Spleen (tissue), 11 donors: ENCODE data around the gene SORD. TPM values are rescaled to one million over a fixed set of nuclear protein-coding genes. Genes with fewer than 3 reads are reported as not detected.

Experiments used
- DNase-seq: peaks from one replicate; pipeline ENCODE4 v3.0.0-alpha.2; 2020
- H3K27ac ChIP-seq, 8 donors: fragments of 200-600 bp; sonication (generic) in 7 of 8; 1 replicate in 4 of 8; 2 replicates in 4 of 8; pipeline versions ENCODE4 v1.5.0 to v1.8.0; 2016 to 2021; ENCODE audit warnings: inconsistent platforms in 4 of 8, mild to moderate bottlenecking in 4 of 8, moderate library complexity in 1 of 8
- H3K27me3 ChIP-seq, 7 donors: fragments of 200-600 bp; sonication (generic) in 6 of 7; replicated peaks in 1 of 7; 1 replicate in 4 of 7; 2 replicates in 3 of 7; pipeline versions ENCODE4 v1.5.0 to v1.8.0; 2016 to 2021; ENCODE audit warnings: inconsistent platforms in 3 of 7, mild to moderate bottlenecking in 1 of 7
- H3K36me3 ChIP-seq, 6 donors: fragments of 200-600 bp; sonication (generic) in 5 of 6; 1 replicate in 4 of 6; 2 replicates in 2 of 6; pipeline versions ENCODE4 v1.5.0 to v1.8.0; 2016 to 2021; ENCODE audit warnings: inconsistent platforms in 2 of 6
- H3K4me1 ChIP-seq, 6 donors: fragments of 200-600 bp; sonication (generic) in 5 of 6; 1 replicate in 3 of 6; 2 replicates in 3 of 6; pipeline versions ENCODE4 v1.5.0 to v1.8.0; 2016 to 2021; ENCODE audit warnings: inconsistent platforms in 3 of 6
- H3K4me3 ChIP-seq, 8 donors: fragments of 200-600 bp; sonication (generic) in 7 of 8; 1 replicate in 4 of 8; 2 replicates in 4 of 8; pipeline versions ENCODE4 v1.5.0 to v1.8.0; 2016 to 2021; ENCODE audit warnings: inconsistent platforms in 4 of 8, mild to moderate bottlenecking in 4 of 8, moderate library complexity in 2 of 8
- H3K9me3 ChIP-seq, 8 donors: fragments of 200-600 bp; sonication (generic) in 7 of 8; 1 replicate in 4 of 8; 2 replicates in 4 of 8; pipeline versions ENCODE4 v1.5.0 to v1.8.0; 2016 to 2021; ENCODE audit warnings: inconsistent platforms in 4 of 8
- POLR2A ChIP-seq, 3 donors: fragments of 450-650 bp; IDR thresholded peaks; one replicate each; pipeline ENCODE4 v1.5.1; 2017; ENCODE audit warnings: antibody characterized with exemption in 3 of 3, mild to moderate bottlenecking in 1 of 3
- POLR2AphosphoS5 ChIP-seq, 3 donors: sonication (generic); formaldehyde crosslinking; IDR thresholded peaks; one replicate each; pipeline ENCODE4 v1.5.1; 2017; ENCODE audit warnings: antibody characterized with exemption in 3 of 3
- WGBS, 5 donors: extraction: QIAGEN DNeasy Blood & Tissue Kit in 3 of 5; methylation state at CpG; one replicate each; pipeline versions ENCODE4 v1.1.5 to v1.1.7; 2013 to 2018; 5-methylcytosine and 5-hydroxymethylcytosine counted together
- intact Hi-C: fragments of 100-400 bp; cut with DNase I; formaldehyde crosslinking; loops from one replicate; pipeline ENCODE4 v1.15.0; 2023; ENCODE audit warnings: low total_unique reads
- polyA plus RNA-seq, 3 donors: library from polyadenylated mRNA; stranded (reverse); fragments of 200-250 nt; gene quantifications; one replicate each; pipeline ENCODE4 v1.2.1, GENCODE V29; 2013
- total RNA-seq, 7 donors: library from RNA; depleted of rRNA in 3 of 7; stranded (reverse); fragments of >200 nt in 3 of 7; fragmentation: NEBNext Ultra II Directional in 4 of 7; extraction: Animal tissue kit (Norgen Biotek cat#: 25700) in 4 of 7; gene quantifications; one replicate each; pipeline versions ENCODE4 v1.1.0 to v1.2.1, GENCODE V29; 2016 to 2021
- TF ChIP-seq, protein P1 (sequence below), 11 experiments: fragments of 200-600 bp in 7 of 11; fragments of 450-650 bp in 4 of 11; sonication (generic) in 4 of 11; IDR thresholded peaks in 8 of 11; conservative IDR thresholded peaks in 3 of 11; 1 replicate in 7 of 11; 2 replicates in 4 of 11; pipeline versions ENCODE4 v1.4.0 to v1.8.0; 2016 to 2021; ENCODE audit warnings: antibody characterized with exemption in 11 of 11, inconsistent platforms in 4 of 11, mild to moderate bottlenecking in 1 of 11
- donor health status: healthy with polysubstance abuse.
- donor health status: DM: no; HTN: no; CAD: no; lungs with moderate emphysema.
- donor health status: DM: no; HTN: no; CAD: no.
- donor health status: Bipolar disorder and iron deficiency.
- donor health status: healthy.
- donor health status: DM: no; HTN: no; CAD: no.
- donor health status: DM: yes; HTN: yes; CAD: no.

The SORD gene
- total and polyA plus RNA-seq, 10 donors: 2.6 to 12.5 (median 7.7) TPM

- no peak for DNase-seq
- intact Hi-C loops: no loop called here
- Histone ChIP-seq H3K27me3 (peaks cover 25 to 97% (median 81%) of the 10 kb centered on the region in 7 donors), H3K4me3 (peak within 1 kb of the TSS in 4 of 8 donors; percentile 6 to 54 (median 18)), H3K9me3 (no peaks in the 10 kb centered on the region), H3K27ac (no peak within 1 kb of the TSS), H3K4me1 (peaks cover 29 to 62% (median 51%) of the 10 kb centered on the region in 6 donors), H3K36me3 (no peaks in the 10 kb centered on the region)
- no peak for TF ChIP-seq POLR2AphosphoS5 (IDR thresholded peaks at IDR 0.05)
- TF ChIP-seq, protein P1, sequence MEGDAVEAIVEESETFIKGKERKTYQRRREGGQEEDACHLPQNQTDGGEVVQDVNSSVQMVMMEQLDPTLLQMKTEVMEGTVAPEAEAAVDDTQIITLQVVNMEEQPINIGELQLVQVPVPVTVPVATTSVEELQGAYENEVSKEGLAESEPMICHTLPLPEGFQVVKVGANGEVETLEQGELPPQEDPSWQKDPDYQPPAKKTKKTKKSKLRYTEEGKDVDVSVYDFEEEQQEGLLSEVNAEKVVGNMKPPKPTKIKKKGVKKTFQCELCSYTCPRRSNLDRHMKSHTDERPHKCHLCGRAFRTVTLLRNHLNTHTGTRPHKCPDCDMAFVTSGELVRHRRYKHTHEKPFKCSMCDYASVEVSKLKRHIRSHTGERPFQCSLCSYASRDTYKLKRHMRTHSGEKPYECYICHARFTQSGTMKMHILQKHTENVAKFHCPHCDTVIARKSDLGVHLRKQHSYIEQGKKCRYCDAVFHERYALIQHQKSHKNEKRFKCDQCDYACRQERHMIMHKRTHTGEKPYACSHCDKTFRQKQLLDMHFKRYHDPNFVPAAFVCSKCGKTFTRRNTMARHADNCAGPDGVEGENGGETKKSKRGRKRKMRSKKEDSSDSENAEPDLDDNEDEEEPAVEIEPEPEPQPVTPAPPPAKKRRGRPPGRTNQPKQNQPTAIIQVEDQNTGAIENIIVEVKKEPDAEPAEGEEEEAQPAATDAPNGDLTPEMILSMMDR (IDR thresholded peaks at IDR 0.05 in 8 of 11, conservative IDR thresholded peaks at IDR 0.05 in 3 of 11): no peak
- TF ChIP-seq POLR2A (IDR thresholded peaks at IDR 0.05): no peak
- 1 to 5% (median 3%) methylated on average over 39 to 42 of the region's 42 CpGs for WGBS, 5 donors
These were observed 91.2 kb downstream of the SORD start, which contains the start of the genes DUOX2 and DUOXA2 for GRCh38 chr15:45114076-45114750. TSS of gene DUOX2 (minus strand) at chr15:45114172. CDS start at chr15:45113411, 761 bp downstream. TSS of gene DUOXA2 (plus strand) at chr15:45114326. CDS start at chr15:45114606, 280 bp downstream.

GRCh38 chr15:45114751-45115085 lies 91.7 kb downstream of the SORD start:
- intact Hi-C loops: no loop called here

DNA sequence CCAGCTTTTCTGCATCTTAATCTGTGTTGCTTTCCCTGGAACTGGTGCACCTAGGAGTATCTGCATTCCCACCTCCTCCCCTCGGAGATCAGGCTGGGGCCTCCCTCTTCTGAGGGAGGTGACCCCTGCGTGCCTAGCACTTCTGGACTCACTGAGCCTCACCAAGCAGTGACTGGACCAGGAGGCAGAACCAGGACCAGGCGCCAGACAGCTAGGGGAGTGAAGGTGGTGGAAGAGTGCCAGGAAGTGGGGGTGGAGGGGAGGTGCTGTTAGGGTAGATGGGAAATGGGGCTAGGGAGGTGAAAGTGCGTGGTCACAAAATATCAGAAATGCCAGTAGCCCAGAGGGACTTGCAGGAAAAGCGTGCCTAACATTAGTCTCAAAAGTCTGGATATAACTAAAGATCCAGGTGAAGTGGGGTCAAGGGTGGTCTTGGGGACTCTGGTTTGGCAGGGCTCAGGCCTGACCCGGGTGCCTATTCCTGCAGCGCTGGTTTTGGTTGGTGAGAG lies 92.4 kb downstream of the SORD start:
- no peaks in the 10 kb centered on the region for H3K36me3 ChIP-seq
- WGBS, 5 donors: 41 to 52% (median 44%) methylated on average over 7 of the region's 7 CpGs
- peaks cover 29 to 62% (median 51%) of the 10 kb centered on the region in 6 donors for H3K4me1 ChIP-seq
- peaks cover 25 to 97% (median 69%) of the 10 kb centered on the region in 7 donors for H3K27me3 ChIP-seq
- H3K27ac ChIP-seq: no peak overlapping the region
- DNase-seq: no peak
- intact Hi-C loops: no loop called here
- H3K9me3 ChIP-seq: no peaks in the 10 kb centered on the region
- H3K4me3 ChIP-seq: no peak overlapping the region
- TF ChIP-seq, protein P1 (IDR thresholded peaks at IDR 0.05 in 8 of 11, conservative IDR thresholded peaks at IDR 0.05 in 3 of 11): no peak
- no peak for TF ChIP-seq POLR2AphosphoS5 (IDR thresholded peaks at IDR 0.05)
- no peak for TF ChIP-seq POLR2A (IDR thresholded peaks at IDR 0.05)

More at GRCh38 chr15:45114751-45115085, 91.7 kb downstream of the SORD start:
- Histone ChIP-seq H3K4me3 (peak overlapping the region in 1 of 8 donors; percentile 54), H3K27me3 (peaks cover 25 to 97% (median 76%) of the 10 kb centered on the region in 7 donors), H3K36me3 (no peaks in the 10 kb centered on the region), H3K9me3 (no peaks in the 10 kb centered on the region), H3K27ac (no peak overlapping the region), H3K4me1 (peaks cover 29 to 62% (median 51%) of the 10 kb centered on the region in 6 donors)
- WGBS, 5 donors: 0 to 17% (median 7%) methylated on average over 2 of the region's 2 CpGs
- no peak for DNase-seq
- no peak for TF ChIP-seq POLR2AphosphoS5 (IDR thresholded peaks at IDR 0.05)
- TF ChIP-seq POLR2A (IDR thresholded peaks at IDR 0.05): no peak
- TF ChIP-seq, protein P1 (IDR thresholded peaks at IDR 0.05 in 8 of 11, conservative IDR thresholded peaks at IDR 0.05 in 3 of 11): no peak

DNA sequence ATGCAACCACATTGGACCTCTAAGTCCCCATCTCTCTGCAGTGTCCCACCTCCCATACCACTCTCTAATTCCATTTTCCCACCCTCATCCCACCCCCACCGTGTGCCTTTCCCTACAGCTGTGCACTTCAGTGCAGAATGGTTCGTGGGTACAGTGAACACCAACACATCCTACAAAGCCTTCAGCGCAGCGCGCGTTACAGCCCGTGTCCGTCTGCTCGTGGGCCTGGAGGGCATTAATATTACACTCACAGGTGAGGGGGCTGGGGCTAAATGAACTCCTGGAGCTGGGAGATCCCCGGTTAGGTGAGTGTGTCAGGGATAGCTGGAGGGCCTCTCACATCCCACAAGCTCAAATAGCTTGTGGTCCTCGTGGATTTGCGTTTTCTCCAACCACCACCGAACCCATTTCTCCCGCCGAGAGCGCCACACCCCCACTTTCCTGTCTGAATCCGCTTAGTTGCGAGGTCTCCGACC lies 93.0 kb downstream of the SORD start:
- Histone ChIP-seq H3K36me3 (no peaks in the 10 kb centered on the region), H3K27ac (no peak overlapping the region), H3K4me3 (peak overlapping the region in 1 of 8 donors; percentile 57), H3K4me1 (peaks cover 29 to 62% (median 51%) of the 10 kb centered on the region in 6 donors), H3K9me3 (no peaks in the 10 kb centered on the region), H3K27me3 (peaks cover 25 to 98% (median 68%) of the 10 kb centered on the region in 7 donors)
- intact Hi-C loops: no loop called here
- no peak for DNase-seq
- WGBS, 5 donors: 11 to 18% (median 15%) methylated on average over 18 to 19 of the region's 19 CpGs
- TF ChIP-seq, protein P1 (IDR thresholded peaks at IDR 0.05 in 8 of 11, conservative IDR thresholded peaks at IDR 0.05 in 3 of 11): no peak
- TF ChIP-seq POLR2A (IDR thresholded peaks at IDR 0.05) (no peak), POLR2AphosphoS5 (IDR thresholded peaks at IDR 0.05) (no peak)
